ENCODE measurements around the gene ITPRIP. TPM values are rescaled to one million over a fixed set of nuclear protein-coding genes. Genes with fewer than 3 reads are reported as not detected.
A peak's percentile ranks its signal among the peaks of the same experiment; 100 is the strongest.

Gene ITPRIP
- total RNA-seq, 1 experiment from 2014 or later: 22.5 TPM

- H3K27ac Mint-ChIP-seq: peak overlapping the region in 1 of 3 experiments; percentile 91; a peak in 4 of 7 replicates
- Histone ChIP-seq H3K56ac (ENCODE audit: insufficient read length, low read depth, low read length) (no peak overlapping the region), H2BK120ac (ENCODE audit: low read depth, low read length, poor library complexity, severe bottlenecking) (no peak overlapping the region), H3K4ac (ENCODE audit: low read depth, low read length) (no peak overlapping the region), H4K91ac (ENCODE audit: insufficient read length, low read depth, low read length) (no peak overlapping the region), H3K23me2 (ENCODE audit: insufficient read length, low read depth, low read length, poor library complexity, severe bottlenecking) (peaks cover 4% of the 10 kb centered on the region), H2AFZ (ENCODE audit: low read length) (no peak overlapping the region), H3K14ac (ENCODE audit: insufficient read depth, low read length) (no peak overlapping the region), H3K9ac (ENCODE audit: extremely low read depth, insufficient read length, low read length) (no peak overlapping the region), H3K4me2 (ENCODE audit: insufficient read depth, insufficient read length, low read length) (no peak overlapping the region), H4K5ac (ENCODE audit: insufficient read length, low read depth, low read length) (no peak overlapping the region), H3K23ac (ENCODE audit: insufficient read length, low read depth, low read length) (no peak overlapping the region), H3T11ph (ENCODE audit: low read length) (no peak overlapping the region), H2BK12ac (ENCODE audit: insufficient read length, low read depth, low read length) (no peak overlapping the region), H3K18ac (ENCODE audit: insufficient read length, low read depth, low read length) (no peak overlapping the region), H2BK5ac (ENCODE audit: insufficient read length, low read length) (no peak overlapping the region), H3K27ac (ENCODE audit: insufficient read length, low read depth, low read length) (no peak overlapping the region), H4K8ac (replicated peaks; ENCODE audit: insufficient read length, low read depth, low read length) (no peak overlapping the region), H4K20me1 (ENCODE audit: control insufficient read depth, insufficient read depth, insufficient read length) (no peaks in the 10 kb centered on the region), H3K79me2 (ENCODE audit: insufficient read depth, low read length) (peaks cover 18% of the 10 kb centered on the region; the same call in 1 of the 2 replicates), H3K79me1 (ENCODE audit: insufficient read depth, low read depth, low read length, poor library complexity, severe bottlenecking) (no peaks in the 10 kb centered on the region), H2BK15ac (ENCODE audit: low read depth, low read length) (no peak overlapping the region), H2BK20ac (ENCODE audit: low read depth, low read length, poor library complexity, severe bottlenecking) (no peak overlapping the region), H3K9me3 (ENCODE audit: control insufficient read depth, low read depth, low read length) (no peaks in the 10 kb centered on the region), H2AK5ac (ENCODE audit: insufficient read length, low read length) (no peak overlapping the region), H3K4me1 (ENCODE audit: insufficient read depth, low read length) (peaks cover 29% of the 10 kb centered on the region), H3K27me3 (ENCODE audit: insufficient read depth, low read length) (no peaks in the 10 kb centered on the region)
- no peaks in the 10 kb centered on the region for H3K9me3 Mint-ChIP-seq
- H3K4me1 Mint-ChIP-seq: peaks cover 81 to 84% of the 10 kb centered on the region in 2 experiments
- peaks cover 14 to 23% (median 22%) of the 10 kb centered on the region in 3 experiments for H3K36me3 Mint-ChIP-seq (ENCODE audit: insufficient read depth in 1 of 3, low read depth in 3 of 3)
- no peaks in the 10 kb centered on the region for H3K27me3 Mint-ChIP-seq (ENCODE audit: low read depth)
- no peak overlapping the region for H3K4me3 Mint-ChIP-seq
- WGBS (ENCODE audit: extremely low coverage, insufficient read length, low lambda C conversion rate): no CpG with 5 or more reads among the region's 10 CpGs
- TF ChIP-seq CTCF (conservative IDR thresholded peaks at IDR 0.05): no peak
- no peak for DNase-seq
Measured at GRCh38 chr10:104324931-104325330, 13.3 kb downstream of the ITPRIP start.
